Measurements from ENCODE around the gene NHS.

DNA sequence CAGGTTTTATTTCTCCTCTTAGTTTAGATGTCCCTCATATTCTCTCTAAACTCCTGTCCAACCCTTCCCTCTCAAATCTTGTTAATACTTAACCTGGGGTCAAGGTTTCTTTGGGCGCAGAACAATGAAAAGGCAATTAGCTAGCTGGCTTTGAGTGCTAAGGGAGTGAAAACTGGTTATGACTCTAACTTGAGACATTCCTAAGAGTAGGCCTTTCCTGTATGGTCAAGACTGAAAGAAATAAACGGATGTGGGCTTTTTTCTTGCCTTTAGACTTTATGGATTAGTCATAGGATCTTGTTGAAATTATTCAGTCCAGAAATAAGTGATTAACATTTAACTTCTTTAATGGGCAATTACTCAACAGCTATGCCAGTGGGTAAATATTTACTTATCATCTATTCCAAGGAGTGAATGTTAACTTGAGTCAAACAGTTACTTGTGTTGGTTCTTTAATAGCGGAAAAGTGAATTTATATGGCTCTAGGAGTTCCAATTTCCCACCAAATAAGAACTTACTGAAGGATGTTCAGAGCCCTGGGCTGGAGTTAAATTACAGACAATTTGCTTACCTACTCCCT is 220.5 kb downstream of the NHS start:
- TF ChIP-seq, protein P1, sequence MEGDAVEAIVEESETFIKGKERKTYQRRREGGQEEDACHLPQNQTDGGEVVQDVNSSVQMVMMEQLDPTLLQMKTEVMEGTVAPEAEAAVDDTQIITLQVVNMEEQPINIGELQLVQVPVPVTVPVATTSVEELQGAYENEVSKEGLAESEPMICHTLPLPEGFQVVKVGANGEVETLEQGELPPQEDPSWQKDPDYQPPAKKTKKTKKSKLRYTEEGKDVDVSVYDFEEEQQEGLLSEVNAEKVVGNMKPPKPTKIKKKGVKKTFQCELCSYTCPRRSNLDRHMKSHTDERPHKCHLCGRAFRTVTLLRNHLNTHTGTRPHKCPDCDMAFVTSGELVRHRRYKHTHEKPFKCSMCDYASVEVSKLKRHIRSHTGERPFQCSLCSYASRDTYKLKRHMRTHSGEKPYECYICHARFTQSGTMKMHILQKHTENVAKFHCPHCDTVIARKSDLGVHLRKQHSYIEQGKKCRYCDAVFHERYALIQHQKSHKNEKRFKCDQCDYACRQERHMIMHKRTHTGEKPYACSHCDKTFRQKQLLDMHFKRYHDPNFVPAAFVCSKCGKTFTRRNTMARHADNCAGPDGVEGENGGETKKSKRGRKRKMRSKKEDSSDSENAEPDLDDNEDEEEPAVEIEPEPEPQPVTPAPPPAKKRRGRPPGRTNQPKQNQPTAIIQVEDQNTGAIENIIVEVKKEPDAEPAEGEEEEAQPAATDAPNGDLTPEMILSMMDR (IDR thresholded peaks at IDR 0.05 in 8 of 11, conservative IDR thresholded peaks at IDR 0.05 in 3 of 11), result no peak
- no peak for TF ChIP-seq POLR2AphosphoS5 (IDR thresholded peaks at IDR 0.05)
- TF ChIP-seq POLR2A (IDR thresholded peaks at IDR 0.05), result no peak
